ENCODE results near the gene GAPDHS. TPM values are rescaled to one million over a fixed set of nuclear protein-coding genes. Genes with fewer than 3 reads are reported as not detected.

The GAPDHS gene
- total and polyA plus RNA-seq, 2 of the 13 experiments (the other 11 are each of a cell fraction or from before 2014, with no cell fraction given) = not detected

DNA sequence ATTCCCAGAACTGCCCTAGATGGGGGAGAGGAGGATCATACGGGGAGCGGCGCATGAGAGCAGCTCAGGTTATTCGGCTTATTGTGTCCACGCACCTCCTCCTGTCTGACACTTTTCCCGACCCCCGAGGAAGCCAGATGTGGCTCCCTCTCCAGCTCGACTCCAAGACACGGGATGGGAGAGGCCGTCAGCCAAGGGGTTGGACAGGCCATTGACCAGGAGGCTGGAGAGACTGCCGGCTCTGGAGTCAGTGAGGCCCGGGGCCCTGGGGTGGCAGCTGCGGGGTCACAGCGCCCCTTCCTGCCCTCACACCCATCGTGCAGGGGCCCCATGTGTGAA, 22.7 kb upstream of the GAPDHS start:
- in situ Hi-C loops (cut with HindIII; ENCODE audit: extremely low pct_ligation_motif_present, low pct_unique_long_range_greater_than_20kb) = no loop called here
- ATAC-seq = no peak; the same call in 2 of the 3 replicates
- TF ChIP-seq ZNF607 (CRISPR knock-in tag; IDR thresholded peaks at IDR 0.05; ENCODE audit: borderline replicate concordance) = 0 out of 2 replicates have a peak, but pooled peaks have one; percentile 13
- TF ChIP-seq ZNF160 (CRISPR knock-in tag; IDR thresholded peaks at IDR 0.05) = no peak
- TF ChIP-seq ZNF775 (CRISPR knock-in tag; IDR thresholded peaks at IDR 0.05; ENCODE audit: borderline replicate concordance) = no peak
- peak; percentile 12 for TF ChIP-seq RBM39 (IDR thresholded peaks at IDR 0.05; ENCODE audit: low read depth, low read length, poor library complexity, severe bottlenecking)
- TF ChIP-seq, protein P1, sequence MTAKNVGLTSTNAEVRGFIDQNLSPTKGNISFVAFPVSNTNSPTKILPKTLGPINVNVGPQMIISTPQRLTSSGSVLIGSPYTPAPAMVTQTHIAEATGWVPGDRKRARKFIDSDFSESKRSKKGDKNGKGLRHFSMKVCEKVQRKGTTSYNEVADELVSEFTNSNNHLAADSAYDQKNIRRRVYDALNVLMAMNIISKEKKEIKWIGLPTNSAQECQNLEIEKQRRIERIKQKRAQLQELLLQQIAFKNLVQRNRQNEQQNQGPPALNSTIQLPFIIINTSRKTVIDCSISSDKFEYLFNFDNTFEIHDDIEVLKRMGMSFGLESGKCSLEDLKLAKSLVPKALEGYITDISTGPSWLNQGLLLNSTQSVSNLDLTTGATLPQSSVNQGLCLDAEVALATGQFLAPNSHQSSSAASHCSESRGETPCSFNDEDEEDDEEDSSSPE (CRISPR knock-in tag; IDR thresholded peaks at IDR 0.05) = no peak
- TF ChIP-seq SNAI1 (CRISPR knock-in tag; IDR thresholded peaks at IDR 0.05; ENCODE audit: borderline replicate concordance) = no peak
- no peak for TF ChIP-seq MAFG (CRISPR knock-in tag; IDR thresholded peaks at IDR 0.05)
- TF ChIP-seq MEIS2 (CRISPR knock-in tag; IDR thresholded peaks at IDR 0.05) = 0 out of 2 replicates have a peak, but pooled peaks have one; percentile 13
- no peak for TF ChIP-seq BORCS8-MEF2B (CRISPR knock-in tag; IDR thresholded peaks at IDR 0.05)
- no peak for TF ChIP-seq MED8 (CRISPR knock-in tag; IDR thresholded peaks at IDR 0.05; ENCODE audit: insufficient replicate concordance)
- no peak for TF ChIP-seq ZNF577 (CRISPR knock-in tag; IDR thresholded peaks at IDR 0.05; ENCODE audit: borderline replicate concordance, low read depth)
- TF ChIP-seq, protein P2, sequence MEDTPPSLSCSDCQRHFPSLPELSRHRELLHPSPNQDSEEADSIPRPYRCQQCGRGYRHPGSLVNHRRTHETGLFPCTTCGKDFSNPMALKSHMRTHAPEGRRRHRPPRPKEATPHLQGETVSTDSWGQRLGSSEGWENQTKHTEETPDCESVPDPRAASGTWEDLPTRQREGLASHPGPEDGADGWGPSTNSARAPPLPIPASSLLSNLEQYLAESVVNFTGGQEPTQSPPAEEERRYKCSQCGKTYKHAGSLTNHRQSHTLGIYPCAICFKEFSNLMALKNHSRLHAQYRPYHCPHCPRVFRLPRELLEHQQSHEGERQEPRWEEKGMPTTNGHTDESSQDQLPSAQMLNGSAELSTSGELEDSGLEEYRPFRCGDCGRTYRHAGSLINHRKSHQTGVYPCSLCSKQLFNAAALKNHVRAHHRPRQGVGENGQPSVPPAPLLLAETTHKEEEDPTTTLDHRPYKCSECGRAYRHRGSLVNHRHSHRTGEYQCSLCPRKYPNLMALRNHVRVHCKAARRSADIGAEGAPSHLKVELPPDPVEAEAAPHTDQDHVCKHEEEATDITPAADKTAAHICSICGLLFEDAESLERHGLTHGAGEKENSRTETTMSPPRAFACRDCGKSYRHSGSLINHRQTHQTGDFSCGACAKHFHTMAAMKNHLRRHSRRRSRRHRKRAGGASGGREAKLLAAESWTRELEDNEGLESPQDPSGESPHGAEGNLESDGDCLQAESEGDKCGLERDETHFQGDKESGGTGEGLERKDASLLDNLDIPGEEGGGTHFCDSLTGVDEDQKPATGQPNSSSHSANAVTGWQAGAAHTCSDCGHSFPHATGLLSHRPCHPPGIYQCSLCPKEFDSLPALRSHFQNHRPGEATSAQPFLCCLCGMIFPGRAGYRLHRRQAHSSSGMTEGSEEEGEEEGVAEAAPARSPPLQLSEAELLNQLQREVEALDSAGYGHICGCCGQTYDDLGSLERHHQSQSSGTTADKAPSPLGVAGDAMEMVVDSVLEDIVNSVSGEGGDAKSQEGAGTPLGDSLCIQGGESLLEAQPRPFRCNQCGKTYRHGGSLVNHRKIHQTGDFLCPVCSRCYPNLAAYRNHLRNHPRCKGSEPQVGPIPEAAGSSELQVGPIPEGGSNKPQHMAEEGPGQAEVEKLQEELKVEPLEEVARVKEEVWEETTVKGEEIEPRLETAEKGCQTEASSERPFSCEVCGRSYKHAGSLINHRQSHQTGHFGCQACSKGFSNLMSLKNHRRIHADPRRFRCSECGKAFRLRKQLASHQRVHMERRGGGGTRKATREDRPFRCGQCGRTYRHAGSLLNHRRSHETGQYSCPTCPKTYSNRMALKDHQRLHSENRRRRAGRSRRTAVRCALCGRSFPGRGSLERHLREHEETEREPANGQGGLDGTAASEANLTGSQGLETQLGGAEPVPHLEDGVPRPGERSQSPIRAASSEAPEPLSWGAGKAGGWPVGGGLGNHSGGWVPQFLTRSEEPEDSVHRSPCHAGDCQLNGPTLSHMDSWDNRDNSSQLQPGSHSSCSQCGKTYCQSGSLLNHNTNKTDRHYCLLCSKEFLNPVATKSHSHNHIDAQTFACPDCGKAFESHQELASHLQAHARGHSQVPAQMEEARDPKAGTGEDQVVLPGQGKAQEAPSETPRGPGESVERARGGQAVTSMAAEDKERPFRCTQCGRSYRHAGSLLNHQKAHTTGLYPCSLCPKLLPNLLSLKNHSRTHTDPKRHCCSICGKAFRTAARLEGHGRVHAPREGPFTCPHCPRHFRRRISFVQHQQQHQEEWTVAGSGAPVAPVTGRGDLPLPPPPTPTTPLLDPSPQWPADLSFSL (CRISPR knock-in tag; IDR thresholded peaks at IDR 0.05) = no peak
- TF ChIP-seq SOX6 (IDR thresholded peaks at IDR 0.05) = no peak
- TF ChIP-seq SOX6 (CRISPR knock-in tag; IDR thresholded peaks at IDR 0.05) = no peak
- TF ChIP-seq SMAD1 (CRISPR knock-in tag; IDR thresholded peaks at IDR 0.05; ENCODE audit: borderline replicate concordance, low read depth) = no peak
- TF ChIP-seq SYNCRIP (IDR thresholded peaks at IDR 0.05; ENCODE audit: insufficient read depth, low read depth, low read length) = no peak
- TF ChIP-seq, protein P3, sequence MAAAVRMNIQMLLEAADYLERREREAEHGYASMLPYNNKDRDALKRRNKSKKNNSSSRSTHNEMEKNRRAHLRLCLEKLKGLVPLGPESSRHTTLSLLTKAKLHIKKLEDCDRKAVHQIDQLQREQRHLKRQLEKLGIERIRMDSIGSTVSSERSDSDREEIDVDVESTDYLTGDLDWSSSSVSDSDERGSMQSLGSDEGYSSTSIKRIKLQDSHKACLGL (CRISPR knock-in tag; IDR thresholded peaks at IDR 0.05) = 0 out of 2 replicates have a peak, but pooled peaks have one; percentile 5

More for the DNA sequence above, 22.7 kb upstream of the GAPDHS start:
- BruUV-seq (replicated peaks) = no TSS peak
- Histone ChIP-seq H4K20me1 (ENCODE audit: insufficient read depth, low read length) (no peaks in the 10 kb centered on the region), H3K27ac (ENCODE audit: extremely low read length, insufficient read depth, low read length) (no peak overlapping the region), H3K9me3 (ENCODE audit: low read length) (no peaks in the 10 kb centered on the region), H3K4me3 (replicated peaks in 1 of 3; ENCODE audit: insufficient read depth in 1 of 3, low read depth in 2 of 3, low read length in 3 of 3) (peak overlapping the region in 1 of 3 experiments; percentile 78; a peak in 1 of 6 replicates), H3K27me3 (ENCODE audit: control insufficient read depth in 1 of 2, insufficient read depth in 2 of 2, low read length in 2 of 2) (peaks cover 1 to 28% of the 10 kb centered on the region in 2 experiments; a peak in 2 of 5 replicates), H3K9ac (ENCODE audit: insufficient read depth, low read depth, low read length) (no peak overlapping the region), H3K79me2 (ENCODE audit: insufficient read depth, low read length) (no peaks in the 10 kb centered on the region), H2AFZ (ENCODE audit: low read length) (no peak overlapping the region), H3K36me3 (replicated peaks in 1 of 2; ENCODE audit: control insufficient read depth in 1 of 2, insufficient read depth in 2 of 2, low read length in 2 of 2) (no peaks in the 10 kb centered on the region; a peak in 1 of 5 replicates), H3K4me1 (ENCODE audit: insufficient read depth, low read length) (peaks cover 51% of the 10 kb centered on the region), H3K4me2 (ENCODE audit: low read depth, low read length) (peak overlapping the region; percentile 93)
- 9% methylated on average over 8 of the region's 15 CpGs for WGBS (ENCODE audit: low lambda C conversion rate)
- ChIA-PET CTCF (ENCODE audit: low intra/inter-chr PET ratio, low total read pairs) (interaction anchor here (1.2 to 1.7 kb wide), 3 partner anchors 39 to 158 kb away, joined by 3 to 5 read pairs (median 4); no protein-coding TSS in a partner anchor), POLR2A (interaction anchor here (0.7 to 1.4 kb wide), 10 partner anchors 8 to 241 kb away, joined by 3 to 5 read pairs (median 4); partner anchors contain the start of gene COX6B1)
- intact Hi-C loops (cut with micrococcal nuclease; ENCODE audit: unreplicated experiment) = loop anchor here (1.0 kb wide), 1 partner anchor 35 kb away; the partner anchor contains the start of gene TMEM147
- DNase-seq (ENCODE audit: low spot score) = no peak
- FAIRE-seq = no peak
